Stimulated activated CD4-positive, alpha-beta T cell treated with anti-CD3 and anti-CD28 coated beads, Interleukin-2, amount 100 ng/mL, for 48 hours (primary cell): ENCODE results near the gene HBZ.
"Not testable (repeated sequence)": the region's sequence is repeated elsewhere in the genome, so short reads cannot be mapped to it uniquely, and the experiment has no call there.

Source experiments
- DNase-seq, 2 donors: peaks; one replicate each; pipeline ENCODE4 v3.0.0-alpha.2; 2020

HBZ gene

GRCh38 chr16:180101-180675 is 27.7 kb downstream of the HBZ start, which contains the start of gene HBQ1:
Gene HBQ1, plus strand, starts transcription at chr16:180459. Its CDS starts 28 bp downstream, at chr16:180487.
- DNase-seq: peak; percentile 37 to 44

GRCh38 chr16:180681-181564 is 28.5 kb downstream of the HBZ start:
- DNase-seq: peak; percentile 87 to 94

GRCh38 chr16:181565-182021 is 29.1 kb downstream of the HBZ start:
- DNase-seq: no peak

GRCh38 chr16:183005-183404 is 30.6 kb downstream of the HBZ start:
- DNase-seq: no peak

- no peak for DNase-seq
These were observed 32.8 kb downstream of the HBZ start for GRCh38 chr16:185213-185612.

GRCh38 chr16:185691-186090 is 33.2 kb downstream of the HBZ start:
- DNase-seq: no peak

GRCh38 chr16:187330-187729 is 34.9 kb downstream of the HBZ start:
- DNase-seq: no peak

- no peak for DNase-seq
These were observed 36.2 kb downstream of the HBZ start for GRCh38 chr16:188674-189073.

- no peak for DNase-seq
These were observed 37.3 kb downstream of the HBZ start for GRCh38 chr16:189604-190186.

- no peak for DNase-seq
These were observed 39.4 kb downstream of the HBZ start for GRCh38 chr16:191831-192230.

GRCh38 chr16:192686-193085 is 40.2 kb downstream of the HBZ start:
- no peak for DNase-seq

GRCh38 chr16:193441-193840 is 41.0 kb downstream of the HBZ start:
- DNase-seq: no peak

GRCh38 chr16:194516-194915 is 42.1 kb downstream of the HBZ start:
- no peak for DNase-seq

- DNase-seq: no peak
These were observed 47.9 kb downstream of the HBZ start for GRCh38 chr16:200388-200787.

- DNase-seq: no peak
These were observed 50.8 kb downstream of the HBZ start for GRCh38 chr16:203246-203645.

GRCh38 chr16:204046-204445 is 51.6 kb downstream of the HBZ start:
- DNase-seq: not testable (repeated sequence)
